HEK293 (cell line): ENCODE data around the gene CUEDC1.

Source experiments
- CTCF ChIA-PET: fragments of 350-600 bp; formaldehyde crosslinking; extraction: SDS; loops from one replicate; lab custom pipeline; 2021; ENCODE audit warnings: antibody characterized with exemption; lab: Yijun Ruan, JAX
- POLR2A ChIA-PET: fragments of 300-600 bp; formaldehyde crosslinking; extraction: SDS; loops from one replicate; lab custom pipeline; 2020; ENCODE audit warnings: antibody characterized with exemption, inconsistent platforms; lab: Yijun Ruan, JAX
- H3K27ac ChIP-seq: fragments of 200-500 bp; sonication (Bioruptor generic); 2 replicates; pipeline ENCODE4 v1.5.1; 2014; ENCODE audit warnings: low read depth, low read length, control low read depth, inconsistent platforms; ENCODE audit errors: extremely low read depth
- H3K36me3 ChIP-seq, 2 experiments: fragments of 200-500 bp in 1 of 2; sonication (Bioruptor generic) in 1 of 2; 1 replicate in 1 of 2; 2 replicates in 1 of 2; pipeline ENCODE4 v1.5.1; 2014 to 2017; ENCODE audit warnings: inconsistent platforms in 2 of 2, low read length in 2 of 2; ENCODE audit not compliant: control insufficient read depth in 2 of 2, insufficient read depth in 1 of 2
- H3K4me1 ChIP-seq: fragments of 200-500 bp; sonication (Bioruptor generic); 2 replicates; pipeline ENCODE4 v1.5.1; 2014; ENCODE audit warnings: mild to moderate bottlenecking, low read length, inconsistent platforms; ENCODE audit not compliant: control insufficient read depth, insufficient read depth
- H3K4me3 ChIP-seq: 2 replicates; pipeline ENCODE4 v1.5.1; 2011; ENCODE audit warnings: low read depth, mild to moderate bottlenecking, control low read depth, low read length, moderate library complexity
- H3K9me3 ChIP-seq: fragments of 200-500 bp; sonication (Bioruptor generic); 2 replicates; pipeline ENCODE4 v1.5.1; 2014; ENCODE audit warnings: low read depth, low read length, inconsistent platforms; ENCODE audit not compliant: control insufficient read depth, insufficient read depth
- SCRT2 ChIP-seq: fragments of 450-650 bp; formaldehyde crosslinking; IDR thresholded peaks from 2 replicates; pipeline ENCODE4 v1.5.1; 2016; ENCODE audit warnings: missing biosample characterization, missing genetic modification characterization
- ZFP69B ChIP-seq: fragments of 450-650 bp; formaldehyde crosslinking; IDR thresholded peaks from 2 replicates; pipeline ENCODE4 v1.5.1; 2016; ENCODE audit warnings: missing biosample characterization, missing genetic modification characterization
- ZNF10 ChIP-seq: fragments of 450-650 bp; formaldehyde crosslinking; IDR thresholded peaks from 2 replicates; pipeline ENCODE4 v1.5.1; 2017; ENCODE audit warnings: missing biosample characterization, missing genetic modification characterization
- ZNF280C ChIP-seq: fragments of 450-650 bp; formaldehyde crosslinking; IDR thresholded peaks from 2 replicates; pipeline ENCODE4 v1.5.1; 2016; ENCODE audit warnings: missing biosample characterization, missing genetic modification characterization
- ZNF518A ChIP-seq: fragments of 450-650 bp; formaldehyde crosslinking; conservative IDR thresholded peaks from 2 replicates; pipeline ENCODE4 v1.5.1; 2016; ENCODE audit warnings: low read depth, missing biosample characterization, missing genetic modification characterization
- ZNF561 ChIP-seq: fragments of 450-650 bp; IDR thresholded peaks from 2 replicates; pipeline ENCODE4 v1.5.1; 2018; ENCODE audit warnings: missing biosample characterization, missing genetic modification characterization, borderline replicate concordance
- ZNF585B ChIP-seq: fragments of 450-650 bp; formaldehyde crosslinking; IDR thresholded peaks from 2 replicates; pipeline ENCODE4 v1.5.1; 2016; ENCODE audit warnings: missing biosample characterization, missing genetic modification characterization
- ZNF707 ChIP-seq: fragments of 450-650 bp; formaldehyde crosslinking; IDR thresholded peaks from 2 replicates; pipeline ENCODE4 v1.5.1; 2016; ENCODE audit warnings: missing biosample characterization, missing genetic modification characterization
- ZNF785 ChIP-seq: fragments of 450-650 bp; formaldehyde crosslinking; IDR thresholded peaks from 2 replicates; pipeline ENCODE4 v1.5.1; 2016; ENCODE audit warnings: missing biosample characterization, missing genetic modification characterization
- ZSCAN5A ChIP-seq: fragments of 450-650 bp; formaldehyde crosslinking; IDR thresholded peaks from 2 replicates; pipeline ENCODE4 v1.5.1; 2016; ENCODE audit warnings: missing biosample characterization, missing genetic modification characterization
- TF ChIP-seq, protein P1 (sequence below): fragments of 450-650 bp; formaldehyde crosslinking; IDR thresholded peaks from 2 replicates; pipeline ENCODE4 v1.5.1; 2016; ENCODE audit warnings: missing biosample characterization, missing genetic modification characterization

The CUEDC1 gene

DNA sequence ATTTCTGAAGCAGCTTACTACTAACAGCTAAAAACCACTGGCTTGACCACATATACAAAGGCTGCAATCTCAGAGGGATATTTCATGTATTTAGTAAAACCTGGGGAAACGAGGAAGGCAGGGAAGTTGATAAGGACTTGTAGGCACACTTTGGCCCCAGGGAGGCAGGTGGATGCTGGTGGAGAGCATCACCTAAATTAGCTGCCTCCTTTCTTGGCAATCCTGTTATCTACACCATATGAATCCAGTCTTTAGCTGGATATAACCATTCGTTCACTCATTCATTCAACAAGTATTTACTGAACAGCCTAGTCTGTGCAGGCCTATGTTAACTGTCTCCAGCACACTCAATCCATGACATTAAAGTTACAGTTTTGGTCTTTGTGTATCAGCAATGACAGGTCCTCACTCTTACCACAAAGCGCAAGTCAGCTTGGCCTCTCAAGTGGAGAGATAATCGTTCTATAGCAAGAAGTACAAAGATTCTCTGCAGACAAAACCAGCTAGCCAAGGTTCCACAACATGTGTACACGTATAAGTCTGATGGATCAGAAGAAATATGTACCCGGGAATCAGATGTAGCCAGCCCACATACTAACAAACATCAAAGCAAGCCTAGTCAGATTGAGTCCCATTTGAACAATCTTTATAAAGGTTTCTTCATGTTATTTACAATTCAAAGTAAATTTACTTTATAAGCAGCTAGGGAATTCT lies 116.2 kb downstream of the CUEDC1 start:
- no peaks in the 10 kb centered on the region for H3K4me1 ChIP-seq
- no peak for TF ChIP-seq ZNF561 (tag by site-specific recombination)
- peak; percentile 48; the same call in 1 of the 2 replicates for TF ChIP-seq SCRT2
- TF ChIP-seq, all 188 proteins: peak for 1
- POLR2A ChIA-PET, result interaction anchor here (1.8 kb wide), 1 partner anchor 10 kb away, joined by 9 read pairs; the partner anchor contains the start of gene MRPS23
- H3K4me3 ChIP-seq, result no peak overlapping the region
- no peaks in the 10 kb centered on the region for H3K9me3 ChIP-seq
- H3K27ac ChIP-seq, result peak overlapping the region; percentile 11; the same call in 1 of the 2 replicates
- CTCF ChIA-PET, result interaction anchor here (0.5 to 1.0 kb wide), 6 partner anchors 34 to 829 kb away, joined by 3 to 4 read pairs (median 3); no protein-coding TSS in a partner anchor
- peaks cover 55 to 56% of the 10 kb centered on the region in 2 experiments for H3K36me3 ChIP-seq

- Histone ChIP-seq H3K4me3 (no peak overlapping the region), H3K9me3 (no peaks in the 10 kb centered on the region), H3K27ac (no peak overlapping the region), H3K36me3 (peaks cover 50 to 51% of the 10 kb centered on the region in 2 experiments), H3K4me1 (no peaks in the 10 kb centered on the region)
- ChIA-PET CTCF (interaction anchor here (0.6 to 1.0 kb wide), 6 partner anchors 161 to 828 kb away, joined by 3 to 6 read pairs (median 3); no protein-coding TSS in a partner anchor), POLR2A (interaction anchor here (1.8 kb wide), 1 partner anchor 11 kb away, joined by 9 read pairs; the partner anchor contains the start of gene MRPS23)
- no peak for TF ChIP-seq ZNF280C (tag by site-specific recombination)
- no peak for TF ChIP-seq ZNF585B (tag by site-specific recombination)
- TF ChIP-seq, protein P1, sequence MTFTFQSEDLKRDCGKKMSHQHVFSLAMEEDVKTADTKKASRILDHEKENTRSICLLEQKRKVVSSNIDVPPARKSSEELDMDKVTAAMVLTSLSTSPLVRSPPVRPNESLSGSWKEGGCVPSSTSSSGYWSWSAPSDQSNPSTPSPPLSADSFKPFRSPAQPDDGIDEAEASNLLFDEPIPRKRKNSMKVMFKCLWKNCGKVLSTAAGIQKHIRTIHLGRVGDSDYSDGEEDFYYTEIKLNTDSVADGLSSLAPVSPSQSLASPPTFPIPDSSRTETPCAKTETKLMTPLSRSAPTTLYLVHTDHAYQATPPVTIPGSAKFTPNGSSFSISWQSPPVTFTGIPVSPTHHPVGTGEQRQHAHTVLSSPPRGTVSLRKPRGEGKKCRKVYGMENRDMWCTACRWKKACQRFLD (tag by site-specific recombination), result no peak
- no peak for TF ChIP-seq ZNF785
- no peak for TF ChIP-seq ZNF10
- no peak for TF ChIP-seq ZNF518A (tag by site-specific recombination)
- TF ChIP-seq ZNF707, result no peak
- TF ChIP-seq ZSCAN5A (tag by site-specific recombination), result no peak
- no peak for TF ChIP-seq ZFP69B (tag by site-specific recombination)
These were observed 116.8 kb downstream of the CUEDC1 start for GRCh38 chr17:57838453-57838852.
